ENCODE results near the gene HOXB9. TPM values are rescaled to one million over a fixed set of nuclear protein-coding genes. Genes with fewer than 3 reads are reported as not detected.

HOXB9 gene
- total and polyA plus RNA-seq, 11 donors, result not detected

GRCh38 chr17:48576479-48577309 lies 49.5 kb downstream of the HOXB9 start:
- Histone ChIP-seq H3K4me3 (peak overlapping the region in 11 of 12 donors; percentile 11 to 61 (median 52)), H3K4me1 (peaks cover 0 to 28% (median under 1%) of the 10 kb centered on the region in 12 donors), H3K9me3 (no peaks in the 10 kb centered on the region), H3K36me3 (no peaks in the 10 kb centered on the region), H3K27ac (peak overlapping the region in 5 of 12 donors; percentile 20 to 97 (median 53)), H3K27me3 (peaks cover 52 to 100% (median 94%) of the 10 kb centered on the region in 9 donors)
- WGBS, 4 donors, result 10 to 40% (median 21%) methylated on average over 28 to 42 of the region's 43 CpGs
- ATAC-seq (no peak), DNase-seq (no peak)
- intact Hi-C loops (cut with DNase I), result loop anchor here in 3 of 10 donors (5.0 kb wide), 1 partner anchor 34 kb away; no protein-coding TSS in a partner anchor
- TF ChIP-seq POLR2A (IDR thresholded peaks at IDR 0.05), result no peak

DNA sequence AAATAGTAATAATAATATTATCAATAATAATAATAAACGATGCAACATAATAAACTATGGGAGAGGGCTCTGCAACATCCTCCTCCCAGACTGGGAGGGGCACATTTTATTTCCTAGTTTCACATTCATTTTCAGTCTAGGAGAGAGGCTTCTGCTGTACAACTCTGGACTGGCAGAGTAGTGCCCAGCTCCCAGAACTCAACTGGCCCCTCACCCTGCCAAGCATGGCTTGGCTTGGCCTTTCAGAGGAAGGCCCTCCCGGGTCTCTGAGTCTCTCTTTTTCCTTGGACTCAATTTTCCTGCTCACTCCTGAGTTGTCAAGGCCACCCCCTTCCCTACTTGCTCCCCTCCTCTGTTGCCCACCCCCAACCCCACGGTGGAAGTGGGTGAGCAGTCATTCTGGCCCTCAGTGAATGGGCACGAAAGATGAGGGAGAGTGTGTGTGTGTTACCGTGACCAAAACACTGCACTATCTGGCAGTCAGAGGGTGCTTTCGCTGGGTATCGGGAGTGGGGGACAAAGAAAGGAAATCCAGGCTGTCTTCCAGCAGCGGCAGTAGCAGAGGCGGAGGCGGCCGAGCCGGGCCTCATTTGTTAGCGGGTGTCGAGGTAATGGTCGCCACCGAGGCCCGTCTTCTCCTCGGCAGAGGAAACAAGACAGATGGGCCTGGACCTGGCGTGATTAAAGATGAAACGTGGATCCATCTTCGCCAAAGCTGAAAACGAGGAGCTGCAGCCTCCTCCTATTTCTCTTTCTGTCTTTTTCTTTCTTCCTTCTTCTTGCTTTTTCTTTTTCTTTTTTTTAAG lies 50.3 kb downstream of the HOXB9 start:
- ATAC-seq (peak in 1 of 4 donors; percentile 23), DNase-seq (no peak)
- H3K36me3 ChIP-seq, result no peaks in the 10 kb centered on the region
- H3K27me3 ChIP-seq, result peaks cover 44 to 100% (median 92%) of the 10 kb centered on the region in 9 donors
- peaks cover 0 to 28% (median 0%) of the 10 kb centered on the region in 12 donors for H3K4me1 ChIP-seq
- peak overlapping the region in 3 of 12 donors; percentile 19 to 61 (median 52) for H3K4me3 ChIP-seq
- H3K27ac ChIP-seq, result peak overlapping the region in 5 of 12 donors; percentile 20 to 97 (median 53)
- H3K9me3 ChIP-seq, result no peaks in the 10 kb centered on the region
- intact Hi-C loops (cut with DNase I), result loop anchor here in 3 of 10 donors (5.0 kb wide), 1 partner anchor 34 kb away; no protein-coding TSS in a partner anchor
- WGBS, 4 donors, result 20 to 28% (median 24%) methylated on average over 22 of the region's 22 CpGs
- no peak for TF ChIP-seq POLR2A (IDR thresholded peaks at IDR 0.05)
- TF ChIP-seq, protein P1, sequence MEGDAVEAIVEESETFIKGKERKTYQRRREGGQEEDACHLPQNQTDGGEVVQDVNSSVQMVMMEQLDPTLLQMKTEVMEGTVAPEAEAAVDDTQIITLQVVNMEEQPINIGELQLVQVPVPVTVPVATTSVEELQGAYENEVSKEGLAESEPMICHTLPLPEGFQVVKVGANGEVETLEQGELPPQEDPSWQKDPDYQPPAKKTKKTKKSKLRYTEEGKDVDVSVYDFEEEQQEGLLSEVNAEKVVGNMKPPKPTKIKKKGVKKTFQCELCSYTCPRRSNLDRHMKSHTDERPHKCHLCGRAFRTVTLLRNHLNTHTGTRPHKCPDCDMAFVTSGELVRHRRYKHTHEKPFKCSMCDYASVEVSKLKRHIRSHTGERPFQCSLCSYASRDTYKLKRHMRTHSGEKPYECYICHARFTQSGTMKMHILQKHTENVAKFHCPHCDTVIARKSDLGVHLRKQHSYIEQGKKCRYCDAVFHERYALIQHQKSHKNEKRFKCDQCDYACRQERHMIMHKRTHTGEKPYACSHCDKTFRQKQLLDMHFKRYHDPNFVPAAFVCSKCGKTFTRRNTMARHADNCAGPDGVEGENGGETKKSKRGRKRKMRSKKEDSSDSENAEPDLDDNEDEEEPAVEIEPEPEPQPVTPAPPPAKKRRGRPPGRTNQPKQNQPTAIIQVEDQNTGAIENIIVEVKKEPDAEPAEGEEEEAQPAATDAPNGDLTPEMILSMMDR (IDR thresholded peaks at IDR 0.05), result no peak

GRCh38 chr17:48575066-48575582 lies 51.0 kb downstream of the HOXB9 start:
- Histone ChIP-seq H3K27me3 (peaks cover 38 to 100% (median 92%) of the 10 kb centered on the region in 9 donors), H3K4me3 (no peak overlapping the region), H3K36me3 (no peaks in the 10 kb centered on the region), H3K9me3 (no peaks in the 10 kb centered on the region), H3K27ac (peak overlapping the region in 1 of 12 donors; percentile 97), H3K4me1 (peaks cover 0 to 28% (median 0%) of the 10 kb centered on the region in 12 donors)
- ATAC-seq (no peak), DNase-seq (no peak)
- intact Hi-C loops (cut with DNase I), result loop anchor here in 3 of 10 donors (5.0 kb wide), 1 partner anchor 33 kb away; no protein-coding TSS in a partner anchor
- WGBS, 4 donors, result 41 to 53% (median 46%) methylated on average over 7 of the region's 7 CpGs
- TF ChIP-seq, protein P1 (IDR thresholded peaks at IDR 0.05), result no peak
- no peak for TF ChIP-seq POLR2A (IDR thresholded peaks at IDR 0.05)

GRCh38 chr17:48574505-48575065 lies 51.6 kb downstream of the HOXB9 start:
- peaks cover 39 to 100% (median 92%) of the 10 kb centered on the region in 9 donors for H3K27me3 ChIP-seq
- H3K4me3 ChIP-seq, result no peak overlapping the region
- peak overlapping the region in 1 of 12 donors; percentile 97 for H3K27ac ChIP-seq
- no peaks in the 10 kb centered on the region for H3K9me3 ChIP-seq
- 36 to 62% (median 45%) methylated on average over 8 of the region's 8 CpGs for WGBS, 4 donors
- peaks cover 0 to 28% (median 0%) of the 10 kb centered on the region in 12 donors for H3K4me1 ChIP-seq
- ATAC-seq (no peak), DNase-seq (no peak)
- TF ChIP-seq, protein P1 (IDR thresholded peaks at IDR 0.05), result no peak
- no peak for TF ChIP-seq POLR2A (IDR thresholded peaks at IDR 0.05)
- intact Hi-C loops (cut with DNase I), result loop anchor here in 3 of 10 donors (5.0 kb wide), 1 partner anchor 32 kb away; no protein-coding TSS in a partner anchor
- no peaks in the 10 kb centered on the region for H3K36me3 ChIP-seq
